Caco-2 (cell line): ENCODE measurements around the gene MRPL49. TPM values are rescaled to one million over a fixed set of nuclear protein-coding genes. Genes with fewer than 3 reads are reported as not detected.
A peak's percentile ranks its signal among the peaks of the same experiment; 100 is the strongest.

Experiments
- BruUV-seq: library from RNA; stranded (reverse); fragments of 400-500 nt; replicated peaks from 2 replicates; lab custom pipeline; 2021; lab: Mats Ljungman, UMichigan
- CTCF ChIA-PET: fragments of 300-600 bp; sonication (Branson Sonifier 250); formaldehyde crosslinking; loops from one replicate; lab custom pipeline; 2022; ENCODE audit warnings: antibody characterized with exemption; lab: Charles Lee
- POLR2A ChIA-PET: fragments of 300-600 bp; sonication (Branson Sonifier 250); formaldehyde crosslinking; loops from one replicate; lab custom pipeline; 2022; ENCODE audit warnings: antibody characterized with exemption; lab: Charles Lee
- DNase-seq, 2 experiments: peaks; one replicate each; pipeline versions ENCODE4 v3.0.0 to v3.0.0-alpha.2; 2020 to 2022
- H3K27me3 ChIP-seq: replicated peaks from 2 replicates; pipeline ENCODE4 v1.6.0; 2011; ENCODE audit warnings: low read length; ENCODE audit not compliant: control insufficient read depth, insufficient read depth
- H3K36me3 ChIP-seq: 2 replicates; pipeline ENCODE4 v1.5.1; 2011; ENCODE audit warnings: low read length; ENCODE audit not compliant: control insufficient read depth, insufficient read depth
- H3K4me1 ChIP-seq: fragments of 250-450 bp; sonication (Bioruptor Pico); 2 replicates; pipeline ENCODE4 v1.5.1; 2020; ENCODE audit warnings: mild to moderate bottlenecking
- H3K4me3 ChIP-seq: 2 replicates; pipeline ENCODE4 v1.5.1; 2011; ENCODE audit warnings: low read depth, mild to moderate bottlenecking, control low read depth, low read length
- H3K9me3 ChIP-seq: fragments of 250-450 bp; sonication (Bioruptor Pico); 2 replicates; pipeline ENCODE4 v1.5.1; 2020; ENCODE audit warnings: mild to moderate bottlenecking, moderate library complexity
- H3K27ac Mint-ChIP-seq: one replicate; pipeline ENCODE4 v1.8.0; 2022; ENCODE audit warnings: mixed read lengths; ENCODE audit not compliant: unreplicated experiment
- H3K27me3 Mint-ChIP-seq: one replicate; pipeline ENCODE4 v1.8.0; 2022; ENCODE audit warnings: mixed read lengths; ENCODE audit not compliant: insufficient read depth, unreplicated experiment
- H3K36me3 Mint-ChIP-seq: one replicate; pipeline ENCODE4 v1.8.0; 2022; ENCODE audit warnings: mild to moderate bottlenecking, mixed read lengths; ENCODE audit not compliant: insufficient read depth, unreplicated experiment
- H3K4me1 Mint-ChIP-seq: one replicate; pipeline ENCODE4 v1.8.0; 2022; ENCODE audit warnings: low read depth, mixed read lengths; ENCODE audit not compliant: unreplicated experiment
- H3K4me3 Mint-ChIP-seq: one replicate; pipeline ENCODE4 v1.8.0; 2022; ENCODE audit warnings: mild to moderate bottlenecking, moderate library complexity, mixed read lengths; ENCODE audit not compliant: unreplicated experiment
- H3K9me3 Mint-ChIP-seq: one replicate; pipeline ENCODE4 v1.8.0; 2022; ENCODE audit warnings: mixed read lengths; ENCODE audit not compliant: unreplicated experiment
- CTCF ChIP-seq, 2 experiments: fragments of 200-600 bp in 1 of 2; IDR thresholded peaks; 1 replicate in 1 of 2; 2 replicates in 1 of 2; pipeline versions ENCODE4 v1.5.1 to v1.8.0; 2011 to 2022; ENCODE audit warnings: antibody characterized with exemption in 1 of 2, control low read depth in 1 of 2, inconsistent platforms in 1 of 2, low read depth in 1 of 2, low read length in 1 of 2, mild to moderate bottlenecking in 1 of 2, moderate library complexity in 1 of 2; ENCODE audit not compliant: insufficient read depth in 1 of 2, severe bottlenecking in 1 of 2, unreplicated experiment in 1 of 2
- intact Hi-C: fragments of 100-400 bp; cut with micrococcal nuclease; formaldehyde crosslinking; loops from one replicate; pipeline ENCODE4 v1.10.0; 2022; ENCODE audit not compliant: unreplicated experiment
- total RNA-seq: library from RNA; stranded (reverse); gene quantifications from 2 replicates; pipeline ENCODE4 v1.2.3, GENCODE V29; 2022

Gene MRPL49
- total RNA-seq, 1 experiment from 2014 or later = 95.1 TPM

GRCh38 chr11:65116370-65117205 is 5.5 kb upstream of the MRPL49 start:
- BruUV-seq = no TSS peak
- no peaks in the 10 kb centered on the region for H3K27me3 ChIP-seq
- H3K4me3 ChIP-seq = peak overlapping the region; percentile 87
- Mint-ChIP-seq H3K36me3 (peaks cover 96% of the 10 kb centered on the region), H3K27me3 (no peaks in the 10 kb centered on the region), H3K9me3 (no peaks in the 10 kb centered on the region), H3K27ac (peak overlapping the region; percentile 92), H3K4me1 (peaks cover 13% of the 10 kb centered on the region), H3K4me3 (peak overlapping the region; percentile 83)
- ChIA-PET CTCF (interaction anchor here (0.6 to 2.2 kb wide), 6 partner anchors 17 to 1754 kb away, joined by 3 to 9 read pairs (median 4); partner anchors contain the start of genes CAPN1 and SF1), POLR2A (interaction anchor here (0.6 to 1.4 kb wide), 7 partner anchors 15 to 613 kb away, joined by 3 to 9 read pairs (median 3); partner anchors contain the start of gene CAPN1)
- H3K4me1 ChIP-seq = peaks cover 25% of the 10 kb centered on the region
- intact Hi-C loops = loop anchor here (1.0 to 10.0 kb wide), 4 partner anchors 20 to 342 kb away; partner anchors contain the start of genes ARL2, SF1 and VPS51
- no peaks in the 10 kb centered on the region for H3K9me3 ChIP-seq
- H3K36me3 ChIP-seq = peaks cover 10% of the 10 kb centered on the region
- peak in 1 of 2 experiments; percentile 2 for TF ChIP-seq CTCF (IDR thresholded peaks at IDR 0.05; ENCODE audit: insufficient read depth in 1 of 2, low read depth in 1 of 2, low read length in 1 of 2, severe bottlenecking in 1 of 2, unreplicated experiment in 1 of 2)
- peak; percentile 49 to 53 for DNase-seq

GRCh38 chr11:65117206-65118096 is 4.7 kb upstream of the MRPL49 start, which contains the start of gene ZNHIT2:
Gene ZNHIT2, minus strand, starts transcription at chr11:65117701. Its CDS starts 48 bp downstream, at chr11:65117653.
- peak within 1 kb of the TSS; percentile 92 for H3K27ac Mint-ChIP-seq
- no peaks in the 10 kb centered on the region for H3K27me3 ChIP-seq
- H3K4me3 ChIP-seq = peak within 1 kb of the TSS; percentile 87
- peaks cover 10% of the 10 kb centered on the region for H3K36me3 ChIP-seq
- peaks cover 96% of the 10 kb centered on the region for H3K36me3 Mint-ChIP-seq
- peak within 1 kb of the TSS; percentile 83 for H3K4me3 Mint-ChIP-seq
- CTCF ChIA-PET = interaction anchor here (0.6 to 2.2 kb wide), 13 partner anchors 18 to 1753 kb away, joined by 3 to 9 read pairs (median 4); partner anchors contain the start of genes BATF2, CAPN1, SAC3D1 and SF1
- peak; percentile 93 to 94 for TF ChIP-seq CTCF (IDR thresholded peaks at IDR 0.05; ENCODE audit: insufficient read depth in 1 of 2, low read depth in 1 of 2, low read length in 1 of 2, severe bottlenecking in 1 of 2, unreplicated experiment in 1 of 2)
- POLR2A ChIA-PET = interaction anchor here (0.6 to 1.4 kb wide), 6 partner anchors 16 to 612 kb away, joined by 3 to 9 read pairs (median 4); partner anchors contain the start of gene CAPN1
- H3K9me3 ChIP-seq = no peaks in the 10 kb centered on the region
- DNase-seq = peak; percentile 99
- intact Hi-C loops = loop anchor here (1.0 to 10.0 kb wide), 5 partner anchors 21 to 343 kb away; partner anchors contain the start of genes ARL2, SF1 and VPS51
- H3K27me3 Mint-ChIP-seq = no peaks in the 10 kb centered on the region
- peaks cover 13% of the 10 kb centered on the region for H3K4me1 Mint-ChIP-seq
- H3K9me3 Mint-ChIP-seq = no peaks in the 10 kb centered on the region
- no TSS peak for BruUV-seq
- peaks cover 25% of the 10 kb centered on the region for H3K4me1 ChIP-seq
